ENCODE data around the gene ZFAND5. TPM values are rescaled to one million over a fixed set of nuclear protein-coding genes. Genes with fewer than 3 reads are reported as not detected.

ZFAND5 gene
- polyA plus RNA-seq, 3 donors: 199 to 702 (median 237) TPM

- H3K4me1 ChIP-seq (ENCODE audit: control insufficient read depth in 1 of 2, insufficient read depth in 2 of 2, low read length in 2 of 2): no peaks in the 10 kb centered on the region
- no peak overlapping the region for H3K27ac ChIP-seq (ENCODE audit: low read depth in 1 of 2, low read length in 2 of 2)
- TF ChIP-seq CTCF (IDR thresholded peaks at IDR 0.05): no peak
- H3K4me2 ChIP-seq (replicated peaks; ENCODE audit: extremely low read depth, low read length, poor library complexity, severe bottlenecking): no peak overlapping the region
- Mint-ChIP-seq H3K9me3 (peaks cover 0 to 2% (median 0%) of the 10 kb centered on the region in 7 donors), H3K27ac (no peak overlapping the region), H3K27me3 (ENCODE audit: low read depth in 3 of 3) (no peaks in the 10 kb centered on the region), H3K36me3 (peaks cover 41 to 44% of the 10 kb centered on the region in 2 donors), H3K4me1 (peaks cover 4% of the 10 kb centered on the region), H3K4me3 (no peak overlapping the region)
- DNase-seq: no peak
- intact Hi-C loops (cut with micrococcal nuclease): no loop called here
- peaks cover 8 to 27% of the 10 kb centered on the region in 2 donors for H3K36me3 ChIP-seq (replicated peaks in 1 of 2; ENCODE audit: control insufficient read depth in 1 of 2, insufficient read depth in 2 of 2, low read length in 2 of 2)
- no peak overlapping the region for H3K9ac ChIP-seq (ENCODE audit: insufficient read depth, low read length, poor library complexity, severe bottlenecking)
- H3K79me2 ChIP-seq (ENCODE audit: insufficient read depth, low read length): no peaks in the 10 kb centered on the region
- H4K20me1 ChIP-seq (ENCODE audit: insufficient read depth, low read length): no peaks in the 10 kb centered on the region
- no peak overlapping the region for H2AFZ ChIP-seq (ENCODE audit: insufficient read depth, low read depth, low read length, poor library complexity, severe bottlenecking)
- H3K4me3 ChIP-seq (replicated peaks in 1 of 3; ENCODE audit: low read depth in 2 of 3, low read length in 3 of 3): no peak overlapping the region
- H3K9me3 ChIP-seq (replicated peaks in 1 of 2; ENCODE audit: control insufficient read depth in 1 of 2, insufficient read depth in 1 of 2, low read length in 2 of 2): no peaks in the 10 kb centered on the region
- 93% methylated on average over 2 of the region's 3 CpGs for WGBS (ENCODE audit: insufficient coverage)
- H3K27me3 ChIP-seq (ENCODE audit: control insufficient read depth in 2 of 2, insufficient read depth in 2 of 2, low read length in 2 of 2): no peaks in the 10 kb centered on the region
Measured at GRCh38 chr9:72333197-72333596, 31.8 kb downstream of the ZFAND5 start.

GRCh38 chr9:72332351-72332750 lies 32.7 kb downstream of the ZFAND5 start:
- intact Hi-C loops (cut with micrococcal nuclease): no loop called here
- no peak overlapping the region for H3K4me2 ChIP-seq (replicated peaks; ENCODE audit: extremely low read depth, low read length, poor library complexity, severe bottlenecking)
- no peak overlapping the region for H3K4me3 ChIP-seq (replicated peaks in 1 of 3; ENCODE audit: low read depth in 2 of 3, low read length in 3 of 3)
- H3K27me3 ChIP-seq (ENCODE audit: control insufficient read depth in 2 of 2, insufficient read depth in 2 of 2, low read length in 2 of 2): no peaks in the 10 kb centered on the region
- 92% methylated on average over 3 of the region's 4 CpGs for WGBS (ENCODE audit: insufficient coverage)
- peaks cover 5 to 20% of the 10 kb centered on the region in 2 donors for H3K36me3 ChIP-seq (replicated peaks in 1 of 2; ENCODE audit: control insufficient read depth in 1 of 2, insufficient read depth in 2 of 2, low read length in 2 of 2)
- H2AFZ ChIP-seq (ENCODE audit: insufficient read depth, low read depth, low read length, poor library complexity, severe bottlenecking): no peak overlapping the region
- no peaks in the 10 kb centered on the region for H3K79me2 ChIP-seq (ENCODE audit: insufficient read depth, low read length)
- TF ChIP-seq CTCF (IDR thresholded peaks at IDR 0.05): no peak
- H3K4me1 ChIP-seq (ENCODE audit: control insufficient read depth in 1 of 2, insufficient read depth in 2 of 2, low read length in 2 of 2): no peaks in the 10 kb centered on the region
- no peak overlapping the region for H3K27ac ChIP-seq (ENCODE audit: low read depth in 1 of 2, low read length in 2 of 2)
- no peak overlapping the region for H3K27ac Mint-ChIP-seq
- H3K36me3 Mint-ChIP-seq: peaks cover 39% of the 10 kb centered on the region in 2 donors
- no peak overlapping the region for H3K4me3 Mint-ChIP-seq
- H3K9me3 Mint-ChIP-seq: peaks cover 0 to 2% (median 0%) of the 10 kb centered on the region in 7 donors
- no peaks in the 10 kb centered on the region for H3K27me3 Mint-ChIP-seq (ENCODE audit: low read depth in 3 of 3)
- no peak overlapping the region for H3K9ac ChIP-seq (ENCODE audit: insufficient read depth, low read length, poor library complexity, severe bottlenecking)
- H3K4me1 Mint-ChIP-seq: peaks cover 4% of the 10 kb centered on the region
- no peak for DNase-seq
- H4K20me1 ChIP-seq (ENCODE audit: insufficient read depth, low read length): no peaks in the 10 kb centered on the region
- H3K9me3 ChIP-seq (replicated peaks in 1 of 2; ENCODE audit: control insufficient read depth in 1 of 2, insufficient read depth in 1 of 2, low read length in 2 of 2): no peaks in the 10 kb centered on the region

All from CD14-positive monocyte (primary cell).